ENCODE results near the gene SETD2.
"Not testable (repeated sequence)": the region's sequence is repeated elsewhere in the genome, so short reads cannot be mapped to it uniquely, and the experiment has no call there.

GRCh38 chr3:47031041-47031440 is 132.9 kb downstream of the SETD2 start:
- TF ChIP-seq, protein P1, sequence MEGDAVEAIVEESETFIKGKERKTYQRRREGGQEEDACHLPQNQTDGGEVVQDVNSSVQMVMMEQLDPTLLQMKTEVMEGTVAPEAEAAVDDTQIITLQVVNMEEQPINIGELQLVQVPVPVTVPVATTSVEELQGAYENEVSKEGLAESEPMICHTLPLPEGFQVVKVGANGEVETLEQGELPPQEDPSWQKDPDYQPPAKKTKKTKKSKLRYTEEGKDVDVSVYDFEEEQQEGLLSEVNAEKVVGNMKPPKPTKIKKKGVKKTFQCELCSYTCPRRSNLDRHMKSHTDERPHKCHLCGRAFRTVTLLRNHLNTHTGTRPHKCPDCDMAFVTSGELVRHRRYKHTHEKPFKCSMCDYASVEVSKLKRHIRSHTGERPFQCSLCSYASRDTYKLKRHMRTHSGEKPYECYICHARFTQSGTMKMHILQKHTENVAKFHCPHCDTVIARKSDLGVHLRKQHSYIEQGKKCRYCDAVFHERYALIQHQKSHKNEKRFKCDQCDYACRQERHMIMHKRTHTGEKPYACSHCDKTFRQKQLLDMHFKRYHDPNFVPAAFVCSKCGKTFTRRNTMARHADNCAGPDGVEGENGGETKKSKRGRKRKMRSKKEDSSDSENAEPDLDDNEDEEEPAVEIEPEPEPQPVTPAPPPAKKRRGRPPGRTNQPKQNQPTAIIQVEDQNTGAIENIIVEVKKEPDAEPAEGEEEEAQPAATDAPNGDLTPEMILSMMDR (IDR thresholded peaks at IDR 0.05; ENCODE audit: insufficient read depth, low read length), result not testable (repeated sequence)
- TF ChIP-seq REST (IDR thresholded peaks at IDR 0.05; ENCODE audit: insufficient replicate concordance, low read depth); SPI1 (IDR thresholded peaks at IDR 0.05; ENCODE audit: borderline replicate concordance, low read depth); POLR2AphosphoS5 (IDR thresholded peaks at IDR 0.05; ENCODE audit: low read depth); GABPA (IDR thresholded peaks at IDR 0.05; ENCODE audit: low read depth): not testable (repeated sequence)

Data from HL-60 (cell line).